Measurements from ENCODE around the gene APLNR.

The APLNR gene

DNA sequence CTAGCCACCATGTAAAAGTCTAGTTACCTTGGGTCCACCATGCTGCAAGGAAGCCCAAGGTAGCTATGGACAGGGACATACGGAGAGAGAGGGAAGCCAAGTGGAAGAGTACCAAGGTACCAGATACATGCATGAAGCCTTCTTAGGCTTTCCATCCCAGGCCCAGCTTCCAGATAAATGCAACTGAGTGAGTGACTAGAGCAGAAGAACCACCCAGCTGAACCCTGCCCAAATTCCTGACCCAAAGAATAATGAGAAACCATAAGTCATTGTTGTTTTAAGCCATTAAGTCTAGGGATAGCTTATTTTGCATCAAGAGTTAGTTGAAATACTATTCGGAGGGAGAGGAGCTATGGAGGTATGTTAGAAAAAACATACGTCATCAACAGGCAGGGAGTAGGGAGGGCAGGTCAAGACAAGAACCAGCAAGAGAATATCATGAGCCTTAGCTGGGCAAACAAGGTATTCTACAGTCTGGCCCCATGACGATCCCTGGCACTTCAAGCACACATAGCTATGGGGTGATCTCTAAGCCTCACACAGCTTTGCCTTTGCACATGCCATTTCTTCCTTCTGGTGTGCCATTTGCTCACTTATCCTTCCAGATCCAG, 36.5 kb upstream of the APLNR start:
- Histone ChIP-seq H3K9ac (ENCODE audit: low read depth, low read length) (no peak overlapping the region), H3K27ac (ENCODE audit: low read depth, low read length) (no peak overlapping the region), H3K4me3 (ENCODE audit: low read length) (no peak overlapping the region), H3K27me3 (ENCODE audit: insufficient read depth, low read length) (peaks cover 14% of the 10 kb centered on the region), H3K4me1 (ENCODE audit: insufficient read depth, low read length) (peaks cover 10% of the 10 kb centered on the region), H3K9me3 (ENCODE audit: insufficient read depth, low read depth, low read length) (0 out of 2 replicates have a peak, but pooled peaks cover 2% of the 10 kb centered on the region), H3K36me3 (ENCODE audit: insufficient read depth, low read length) (no peaks in the 10 kb centered on the region)
- WGBS = 96% methylated on average over 4 of the region's 4 CpGs

DNA sequence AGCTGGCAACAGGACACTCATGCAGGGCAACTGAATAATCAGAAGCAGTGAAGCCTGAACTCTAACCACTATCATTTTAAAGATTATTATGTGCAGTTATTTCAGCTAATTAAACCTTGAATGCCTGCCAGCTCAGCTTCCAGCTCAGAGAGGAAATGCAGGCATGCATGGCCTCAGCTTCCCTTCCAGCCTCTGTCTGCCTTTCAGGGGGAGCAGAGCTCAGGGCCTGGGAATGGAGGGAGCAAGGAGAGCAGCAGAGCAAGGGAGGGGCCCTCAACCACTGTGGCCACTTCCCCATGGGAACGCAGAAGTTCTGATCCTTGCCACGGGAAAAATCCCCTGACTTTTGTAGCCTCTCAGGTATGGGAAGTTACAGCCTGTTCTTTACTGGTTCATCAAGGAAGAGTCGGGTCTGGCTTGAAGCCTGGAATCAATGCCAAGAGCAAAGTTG, 32.5 kb upstream of the APLNR start:
- Histone ChIP-seq H3K9me3 (ENCODE audit: insufficient read depth, low read depth, low read length) (peaks cover 19% of the 10 kb centered on the region), H3K36me3 (ENCODE audit: insufficient read depth, low read length) (no peaks in the 10 kb centered on the region), H3K4me1 (ENCODE audit: insufficient read depth, low read length) (no peaks in the 10 kb centered on the region), H3K9ac (ENCODE audit: low read depth, low read length) (no peak overlapping the region), H3K27me3 (ENCODE audit: insufficient read depth, low read length) (no peaks in the 10 kb centered on the region), H3K4me3 (ENCODE audit: low read length) (no peak overlapping the region), H3K27ac (ENCODE audit: low read depth, low read length) (no peak overlapping the region)
- 65% methylated on average over 3 of the region's 3 CpGs for WGBS

DNA sequence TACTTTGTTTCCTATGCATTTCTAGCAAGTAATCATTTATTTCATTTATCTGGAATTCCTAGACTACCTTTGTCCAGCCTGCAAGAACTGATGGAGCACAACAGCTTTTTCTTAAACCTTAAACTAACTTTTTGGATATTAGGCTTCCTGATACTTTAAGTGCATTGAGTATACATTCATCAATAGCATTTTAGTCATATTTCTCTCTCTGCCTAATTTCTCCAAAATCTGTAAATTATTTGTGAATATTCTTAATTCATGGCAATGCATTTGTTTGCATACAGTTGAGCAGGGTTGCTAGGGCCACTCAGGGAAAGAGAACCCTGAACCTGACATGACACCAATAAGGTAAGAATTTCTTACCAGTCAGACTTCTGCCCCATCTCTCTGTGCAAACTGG, 29.1 kb upstream of the APLNR start:
- H3K9ac ChIP-seq (ENCODE audit: low read depth, low read length) = no peak overlapping the region
- no peaks in the 10 kb centered on the region for H3K36me3 ChIP-seq (ENCODE audit: insufficient read depth, low read length)
- H3K27me3 ChIP-seq (ENCODE audit: insufficient read depth, low read length) = no peaks in the 10 kb centered on the region
- no peak overlapping the region for H3K27ac ChIP-seq (ENCODE audit: low read depth, low read length)
- peaks cover 24% of the 10 kb centered on the region for H3K4me1 ChIP-seq (ENCODE audit: insufficient read depth, low read length)
- no peak overlapping the region for H3K4me3 ChIP-seq (ENCODE audit: low read length)
- H3K9me3 ChIP-seq (ENCODE audit: insufficient read depth, low read depth, low read length) = peaks cover 17% of the 10 kb centered on the region

DNA sequence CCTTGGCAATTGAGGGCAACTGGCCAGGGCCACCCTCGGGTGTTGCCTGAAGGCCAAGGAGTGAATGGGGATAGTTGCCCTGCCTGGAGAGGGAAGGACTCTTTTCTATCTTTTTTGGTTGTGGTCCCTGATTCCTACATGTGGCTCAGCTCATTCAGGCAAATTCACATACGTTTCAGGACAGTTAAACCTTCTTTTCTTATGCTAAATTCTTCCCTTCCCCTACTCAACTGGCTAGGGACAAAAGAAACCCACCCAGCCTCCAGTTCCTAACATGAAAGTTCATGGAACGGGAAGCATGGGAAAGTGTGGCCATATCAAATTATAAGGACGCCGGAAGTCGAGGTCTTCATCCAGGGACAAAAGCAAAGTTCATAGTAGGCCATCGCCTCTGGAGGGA, 26.3 kb upstream of the APLNR start:
- Histone ChIP-seq H3K4me3 (ENCODE audit: low read length) (no peak overlapping the region), H3K9me3 (ENCODE audit: insufficient read depth, low read depth, low read length) (peaks cover 17% of the 10 kb centered on the region), H3K9ac (ENCODE audit: low read depth, low read length) (no peak overlapping the region), H3K4me1 (ENCODE audit: insufficient read depth, low read length) (peaks cover 24% of the 10 kb centered on the region), H3K27ac (ENCODE audit: low read depth, low read length) (peak overlapping the region; percentile 90), H3K36me3 (ENCODE audit: insufficient read depth, low read length) (no peaks in the 10 kb centered on the region), H3K27me3 (ENCODE audit: insufficient read depth, low read length) (no peaks in the 10 kb centered on the region)
- 48% methylated on average over 7 of the region's 7 CpGs for WGBS

DNA sequence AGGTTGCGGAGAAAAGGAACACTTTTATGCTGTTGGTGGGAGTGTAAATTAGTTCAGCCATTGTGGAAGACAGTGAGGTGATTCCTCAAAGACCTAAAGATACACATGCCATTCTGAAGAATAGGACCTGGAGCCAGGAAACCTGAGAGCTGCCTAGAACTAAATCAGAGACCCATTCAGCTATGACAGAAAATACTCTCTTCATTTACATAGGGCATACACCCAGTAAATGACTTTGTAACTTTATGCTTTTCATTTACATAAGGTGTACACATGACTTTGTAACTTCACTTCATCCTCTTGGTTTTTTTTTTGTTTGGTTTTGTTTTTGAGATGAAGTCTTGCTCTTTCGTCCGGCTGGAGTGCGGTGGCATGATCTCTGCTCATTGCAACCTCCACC, 25.1 kb upstream of the APLNR start:
- no peak overlapping the region for H3K4me3 ChIP-seq (ENCODE audit: low read length)
- H3K27ac ChIP-seq (ENCODE audit: low read depth, low read length) = no peak overlapping the region
- peaks cover 24% of the 10 kb centered on the region for H3K4me1 ChIP-seq (ENCODE audit: insufficient read depth, low read length)
- H3K36me3 ChIP-seq (ENCODE audit: insufficient read depth, low read length) = no peaks in the 10 kb centered on the region
- H3K9ac ChIP-seq (ENCODE audit: low read depth, low read length) = no peak overlapping the region
- 68% methylated on average over 4 of the region's 4 CpGs for WGBS
- H3K9me3 ChIP-seq (ENCODE audit: insufficient read depth, low read depth, low read length) = peaks cover 17% of the 10 kb centered on the region
- no peaks in the 10 kb centered on the region for H3K27me3 ChIP-seq (ENCODE audit: insufficient read depth, low read length)

DNA sequence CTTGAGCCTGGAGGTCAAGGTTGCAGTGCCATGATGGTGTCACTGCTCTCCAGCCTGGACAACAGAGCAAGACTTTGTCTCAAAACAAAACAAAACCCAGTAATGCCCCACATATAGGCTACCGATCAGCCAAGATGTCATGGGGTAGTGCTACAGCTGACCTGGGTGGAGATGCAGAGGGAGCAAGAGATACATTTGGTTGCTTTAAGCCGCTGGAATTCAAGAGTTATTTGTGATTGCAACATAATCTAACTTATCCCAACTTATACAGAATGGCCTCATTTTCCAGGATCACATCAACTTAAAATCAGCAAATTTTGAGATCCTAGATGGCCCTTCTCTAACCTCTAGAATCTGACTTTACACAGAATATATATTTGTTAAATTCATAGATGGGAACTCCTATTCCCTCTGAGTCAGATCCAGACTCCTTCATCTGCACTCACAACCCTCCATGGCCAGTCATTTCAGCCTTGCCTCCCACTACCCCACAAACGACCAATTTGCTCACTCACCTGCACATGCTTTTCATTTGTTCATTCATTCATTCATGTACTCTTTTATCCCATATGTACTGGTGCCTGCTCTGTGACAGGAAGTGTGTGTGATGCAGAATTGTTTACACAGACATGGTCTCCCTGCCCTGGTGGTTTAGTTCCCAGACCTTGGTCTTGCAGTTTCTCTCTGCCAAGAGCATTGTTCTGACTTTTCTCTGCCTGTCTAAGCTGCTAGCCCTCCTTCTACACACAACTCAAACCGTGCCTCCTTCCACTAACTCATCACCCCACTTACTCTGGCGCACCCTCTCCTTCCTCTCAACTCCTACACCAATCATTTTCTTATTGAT, 24.1 kb upstream of the APLNR start:
- Histone ChIP-seq H3K4me3 (ENCODE audit: low read length) (no peak overlapping the region), H3K36me3 (ENCODE audit: insufficient read depth, low read length) (no peaks in the 10 kb centered on the region), H3K27me3 (ENCODE audit: insufficient read depth, low read length) (no peaks in the 10 kb centered on the region), H3K4me1 (ENCODE audit: insufficient read depth, low read length) (peaks cover 24% of the 10 kb centered on the region), H3K9me3 (ENCODE audit: insufficient read depth, low read depth, low read length) (peaks cover 10% of the 10 kb centered on the region), H3K27ac (ENCODE audit: low read depth, low read length) (no peak overlapping the region), H3K9ac (ENCODE audit: low read depth, low read length) (no peak overlapping the region)
- WGBS = 83% methylated on average over 5 of the region's 5 CpGs

DNA sequence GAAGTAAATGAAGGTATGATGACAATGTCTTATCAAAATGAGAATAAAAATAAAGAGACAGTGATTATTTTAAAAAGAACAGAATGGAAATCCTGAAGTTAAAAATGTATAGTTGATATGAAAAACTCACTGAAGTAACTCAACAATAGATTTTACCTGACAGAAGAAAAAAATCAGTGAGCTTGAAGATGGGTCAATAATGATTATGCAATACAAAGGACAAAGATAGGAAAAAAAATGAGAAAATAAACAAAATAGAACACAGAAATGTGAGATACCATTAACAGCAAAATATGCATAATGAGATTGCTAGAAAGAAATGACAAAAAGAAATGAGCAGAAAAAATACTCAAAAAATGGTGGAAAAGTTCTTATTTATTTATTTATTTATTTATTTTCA, 19.1 kb upstream of the APLNR start:
- Histone ChIP-seq H3K36me3 (ENCODE audit: insufficient read depth, low read length) (no peaks in the 10 kb centered on the region), H3K4me3 (ENCODE audit: low read length) (no peak overlapping the region), H3K27ac (ENCODE audit: low read depth, low read length) (no peak overlapping the region), H3K9ac (ENCODE audit: low read depth, low read length) (no peak overlapping the region), H3K4me1 (ENCODE audit: insufficient read depth, low read length) (no peaks in the 10 kb centered on the region), H3K27me3 (ENCODE audit: insufficient read depth, low read length) (no peaks in the 10 kb centered on the region), H3K9me3 (ENCODE audit: insufficient read depth, low read depth, low read length) (no peaks in the 10 kb centered on the region)

DNA sequence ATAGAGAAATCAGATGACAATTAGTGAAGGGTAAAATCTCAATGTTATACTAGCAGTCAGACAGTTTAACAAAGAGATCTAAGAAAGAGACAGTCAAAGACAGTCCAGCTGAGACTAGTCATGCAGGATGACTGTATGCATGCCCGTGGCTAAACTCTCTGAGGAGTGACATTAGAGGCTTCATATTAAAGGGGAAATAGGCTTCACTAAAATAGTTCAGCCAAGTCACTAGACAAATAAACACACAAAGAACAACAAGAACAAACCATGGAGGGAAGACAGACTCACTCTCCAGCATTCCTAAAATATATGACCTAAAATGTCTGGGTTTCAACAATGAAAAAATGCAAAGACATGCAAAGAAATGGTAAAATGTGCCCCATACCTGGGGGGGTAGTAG, 18.6 kb upstream of the APLNR start:
- no peak overlapping the region for H3K4me3 ChIP-seq (ENCODE audit: low read length)
- no peaks in the 10 kb centered on the region for H3K9me3 ChIP-seq (ENCODE audit: insufficient read depth, low read depth, low read length)
- H3K27ac ChIP-seq (ENCODE audit: low read depth, low read length) = no peak overlapping the region
- H3K9ac ChIP-seq (ENCODE audit: low read depth, low read length) = no peak overlapping the region
- H3K4me1 ChIP-seq (ENCODE audit: insufficient read depth, low read length) = no peaks in the 10 kb centered on the region
- no peaks in the 10 kb centered on the region for H3K27me3 ChIP-seq (ENCODE audit: insufficient read depth, low read length)
- H3K36me3 ChIP-seq (ENCODE audit: insufficient read depth, low read length) = no peaks in the 10 kb centered on the region
- WGBS = 83% methylated on average over 1 of the region's 1 CpG

DNA sequence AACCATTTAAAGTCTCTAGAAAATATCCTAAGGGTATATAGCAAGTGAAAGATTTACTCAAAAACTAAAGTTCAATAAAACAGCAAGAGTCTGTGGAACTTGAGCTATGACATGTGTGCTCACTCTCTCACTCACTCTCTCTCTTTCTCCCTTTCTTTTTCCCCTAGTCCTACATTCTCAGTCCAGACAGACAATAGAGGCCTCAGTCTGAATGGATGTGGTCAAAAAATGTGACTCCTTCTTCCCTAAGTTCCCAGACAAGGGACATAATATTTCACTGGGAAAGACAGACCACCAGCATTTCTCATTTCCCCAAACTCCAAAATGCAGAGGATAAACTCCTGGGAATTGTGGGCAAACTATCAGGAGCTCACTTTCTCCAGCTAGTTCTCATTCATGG, 17.6 kb upstream of the APLNR start:
- no peak overlapping the region for H3K4me3 ChIP-seq (ENCODE audit: low read length)
- no peak overlapping the region for H3K27ac ChIP-seq (ENCODE audit: low read depth, low read length)
- H3K9me3 ChIP-seq (ENCODE audit: insufficient read depth, low read depth, low read length) = no peaks in the 10 kb centered on the region
- no peaks in the 10 kb centered on the region for H3K36me3 ChIP-seq (ENCODE audit: insufficient read depth, low read length)
- no peaks in the 10 kb centered on the region for H3K4me1 ChIP-seq (ENCODE audit: insufficient read depth, low read length)
- H3K27me3 ChIP-seq (ENCODE audit: insufficient read depth, low read length) = no peaks in the 10 kb centered on the region
- H3K9ac ChIP-seq (ENCODE audit: low read depth, low read length) = no peak overlapping the region

DNA sequence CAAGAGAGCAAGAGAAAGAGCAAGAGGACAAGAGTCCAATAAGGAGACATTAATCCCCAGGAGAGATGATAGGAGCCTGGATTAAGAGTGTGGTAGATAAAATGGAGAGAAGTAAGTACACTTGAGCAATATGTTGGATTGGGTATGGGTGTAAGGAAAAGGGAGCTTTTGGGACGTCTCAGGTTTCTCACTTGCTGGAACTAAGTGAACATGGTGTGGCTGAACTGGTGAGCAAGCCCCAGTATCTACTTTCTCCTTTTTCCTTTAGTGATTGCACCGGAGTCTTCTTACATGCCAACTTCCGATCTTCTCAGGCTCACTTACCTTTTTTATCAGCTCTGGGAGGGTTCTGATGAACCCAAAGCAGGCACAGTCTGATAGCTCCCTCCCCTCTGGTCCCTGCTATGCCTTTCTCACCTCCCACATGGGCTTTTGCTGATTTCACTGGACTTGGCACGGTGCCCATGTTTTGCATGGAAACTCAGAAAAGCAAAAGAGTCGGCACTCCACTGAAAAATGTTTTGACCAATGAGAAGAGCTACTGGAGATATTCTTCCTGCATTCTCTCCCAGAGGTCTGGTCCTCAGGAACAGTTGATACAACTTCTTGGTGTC, 14.5 kb upstream of the APLNR start:
- H3K9me3 ChIP-seq (ENCODE audit: insufficient read depth, low read depth, low read length) = no peaks in the 10 kb centered on the region
- H3K4me1 ChIP-seq (ENCODE audit: insufficient read depth, low read length) = no peaks in the 10 kb centered on the region
- H3K27ac ChIP-seq (ENCODE audit: low read depth, low read length) = no peak overlapping the region
- WGBS = 84% methylated on average over 5 of the region's 5 CpGs
- no peaks in the 10 kb centered on the region for H3K36me3 ChIP-seq (ENCODE audit: insufficient read depth, low read length)
- no peak overlapping the region for H3K9ac ChIP-seq (ENCODE audit: low read depth, low read length)
- no peaks in the 10 kb centered on the region for H3K27me3 ChIP-seq (ENCODE audit: insufficient read depth, low read length)
- no peak overlapping the region for H3K4me3 ChIP-seq (ENCODE audit: low read length)

DNA sequence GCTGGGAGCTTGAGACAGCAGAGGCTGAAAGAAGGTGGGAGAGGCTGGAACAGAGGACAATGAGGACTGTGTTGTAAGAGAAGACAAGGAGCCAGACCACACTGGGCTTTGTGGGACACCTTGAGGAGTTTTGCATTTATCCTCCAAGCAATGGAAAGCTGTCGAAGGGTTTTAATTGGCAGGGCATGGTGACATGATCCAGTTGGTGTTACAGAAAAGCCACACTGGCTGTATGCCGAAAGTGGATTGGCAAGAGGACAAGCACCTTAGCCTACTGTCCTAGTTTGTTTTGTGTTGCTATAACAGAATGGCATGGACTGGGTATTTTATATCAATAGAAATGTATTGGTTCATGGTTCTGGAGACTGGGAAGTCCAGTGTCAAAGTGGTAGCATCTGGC, 14.0 kb upstream of the APLNR start:
- H3K27ac ChIP-seq (ENCODE audit: low read depth, low read length) = no peak overlapping the region
- H3K4me3 ChIP-seq (ENCODE audit: low read length) = no peak overlapping the region
- no peak overlapping the region for H3K9ac ChIP-seq (ENCODE audit: low read depth, low read length)
- no peaks in the 10 kb centered on the region for H3K9me3 ChIP-seq (ENCODE audit: insufficient read depth, low read depth, low read length)
- WGBS = 95% methylated on average over 2 of the region's 2 CpGs
- no peaks in the 10 kb centered on the region for H3K36me3 ChIP-seq (ENCODE audit: insufficient read depth, low read length)
- H3K27me3 ChIP-seq (ENCODE audit: insufficient read depth, low read length) = no peaks in the 10 kb centered on the region
- no peaks in the 10 kb centered on the region for H3K4me1 ChIP-seq (ENCODE audit: insufficient read depth, low read length)
